Stimulated activated naive CD8-positive, alpha-beta T cell treated with anti-CD3 and anti-CD28 coated beads, Interleukin-15, amount 100 ng/mL, for 72 hours (primary cell): ENCODE results near the gene HTRA2.
"Not testable (repeated sequence)": the region's sequence is repeated elsewhere in the genome, so short reads cannot be mapped to it uniquely, and the experiment has no call there.

ENCODE experiments used
- ATAC-seq: fragments of 150-1000 bp; cut with Tn5 transposase; 2 replicates; pipeline ENCODE4 v1.10.0; 2021; ENCODE audit warnings: mild to moderate bottlenecking, moderate library complexity
- DNase-seq, 2 donors: peaks; one replicate each; pipeline ENCODE4 v3.0.0; 2021 to 2022
- H3K27ac Mint-ChIP-seq, 2 donors: one replicate each; pipeline ENCODE4 v1.8.0; 2022; ENCODE audit warnings: mild to moderate bottlenecking in 2 of 2, mixed read lengths in 2 of 2, moderate library complexity in 2 of 2
- H3K27me3 Mint-ChIP-seq: one replicate; pipeline ENCODE4 v1.8.0; 2022; ENCODE audit warnings: mixed read lengths
- H3K4me1 Mint-ChIP-seq: one replicate; pipeline ENCODE4 v1.8.0; 2022; ENCODE audit warnings: mild to moderate bottlenecking, mixed read lengths
- H3K4me3 Mint-ChIP-seq, 2 donors: one replicate each; pipeline ENCODE4 v1.8.0; 2022; ENCODE audit warnings: mild to moderate bottlenecking in 2 of 2, mixed read lengths in 2 of 2, moderate library complexity in 1 of 2
- H3K9me3 Mint-ChIP-seq, 2 donors: one replicate each; pipeline ENCODE4 v1.8.0; 2022; ENCODE audit warnings: mixed read lengths in 2 of 2

The HTRA2 gene

DNA sequence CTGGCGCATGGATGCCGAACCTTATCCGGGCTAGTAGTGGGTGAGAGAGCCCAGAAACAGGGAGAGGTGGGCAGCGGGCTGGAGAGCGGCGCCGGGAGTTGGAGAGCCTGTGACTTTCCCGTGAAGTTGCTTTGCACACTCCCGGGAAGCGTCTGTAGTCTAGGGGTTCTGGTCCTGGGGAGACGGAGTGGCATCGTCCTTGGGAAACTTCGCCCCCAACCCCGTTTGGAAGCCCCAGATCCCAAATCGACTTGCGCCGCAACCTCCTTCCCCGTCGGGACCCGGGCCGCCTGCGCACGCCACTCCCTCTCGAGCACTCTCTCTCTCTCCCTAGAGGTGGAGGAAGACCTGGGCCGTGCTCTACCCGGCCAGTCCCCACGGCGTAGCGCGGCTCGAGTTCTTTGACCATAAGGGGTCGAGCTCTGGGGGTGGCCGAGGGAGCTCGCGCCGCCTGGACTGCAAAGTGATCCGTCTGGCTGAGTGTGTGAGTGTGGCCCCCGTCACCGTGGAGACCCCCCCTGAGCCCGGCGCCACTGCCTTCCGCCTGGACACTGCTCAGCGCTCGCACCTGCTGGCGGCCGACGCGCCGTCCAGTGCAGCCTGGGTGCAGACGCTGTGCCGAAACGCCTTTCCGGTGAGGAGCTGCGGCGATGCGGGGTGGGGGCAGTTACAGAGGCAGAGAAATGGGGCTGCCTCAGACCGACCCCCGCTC lies 25.2 kb downstream of the HTRA2 start:
- H3K4me3 Mint-ChIP-seq, result peak overlapping the region; percentile 88 to 89
- ATAC-seq, result peak; percentile 55
- DNase-seq, result peak; percentile 39 to 40
- peak overlapping the region; percentile 84 to 95 for H3K27ac Mint-ChIP-seq
- H3K27me3 Mint-ChIP-seq, result peaks cover 34% of the 10 kb centered on the region
- no peaks in the 10 kb centered on the region for H3K9me3 Mint-ChIP-seq
- H3K4me1 Mint-ChIP-seq, result peaks cover 23% of the 10 kb centered on the region

DNA sequence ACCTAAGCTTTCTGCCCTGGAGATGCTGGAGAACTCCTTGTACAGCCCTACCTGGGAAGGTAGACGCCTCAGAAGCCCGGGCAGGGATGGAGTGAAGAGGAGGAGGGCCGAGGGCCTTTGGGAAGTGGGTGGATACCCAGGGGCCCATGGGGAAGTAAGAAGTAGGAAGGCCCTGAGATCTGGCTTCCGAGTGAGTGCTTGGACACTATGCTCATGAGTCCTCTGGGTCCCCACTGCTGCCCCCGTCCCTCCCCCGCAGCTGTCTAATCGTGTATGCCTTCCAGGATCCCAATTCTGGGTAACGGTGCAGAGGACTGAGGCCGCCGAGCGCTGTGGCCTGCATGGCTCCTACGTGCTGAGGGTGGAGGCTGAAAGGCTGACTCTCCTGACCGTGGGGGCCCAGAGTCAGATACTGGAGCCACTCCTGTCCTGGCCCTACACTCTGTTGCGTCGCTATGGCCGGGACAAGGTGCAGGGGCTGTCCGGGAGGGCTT lies 25.9 kb downstream of the HTRA2 start:
- peak overlapping the region; percentile 88 to 89 for H3K4me3 Mint-ChIP-seq
- ATAC-seq, result no peak
- H3K27me3 Mint-ChIP-seq, result peaks cover 34% of the 10 kb centered on the region
- H3K27ac Mint-ChIP-seq, result peak overlapping the region in 1 of 2 donors; percentile 95
- peaks cover 27% of the 10 kb centered on the region for H3K4me1 Mint-ChIP-seq
- no peaks in the 10 kb centered on the region for H3K9me3 Mint-ChIP-seq
- no peak for DNase-seq

DNA sequence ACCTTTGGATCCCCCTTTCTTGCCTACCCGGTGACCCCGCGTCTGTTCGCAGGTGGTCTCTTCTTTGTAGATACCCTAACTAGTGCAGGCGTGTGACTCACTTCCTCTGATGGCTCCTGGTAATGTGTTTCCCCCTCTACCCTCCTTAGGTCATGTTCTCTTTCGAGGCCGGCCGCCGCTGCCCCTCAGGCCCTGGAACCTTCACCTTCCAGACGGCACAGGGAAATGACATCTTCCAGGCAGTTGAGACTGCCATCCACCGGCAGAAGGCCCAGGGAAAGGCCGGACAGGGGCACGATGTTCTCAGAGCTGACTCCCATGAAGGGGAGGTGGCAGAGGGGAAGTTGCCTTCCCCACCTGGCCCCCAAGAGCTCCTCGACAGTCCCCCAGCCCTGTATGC lies 26.4 kb downstream of the HTRA2 start:
- H3K27me3 Mint-ChIP-seq, result peaks cover 34% of the 10 kb centered on the region
- ATAC-seq (no peak), DNase-seq (no peak)
- H3K27ac Mint-ChIP-seq, result no peak overlapping the region
- H3K9me3 Mint-ChIP-seq, result no peaks in the 10 kb centered on the region
- peaks cover 28% of the 10 kb centered on the region for H3K4me1 Mint-ChIP-seq
- H3K4me3 Mint-ChIP-seq, result peak overlapping the region; percentile 88 to 89

DNA sequence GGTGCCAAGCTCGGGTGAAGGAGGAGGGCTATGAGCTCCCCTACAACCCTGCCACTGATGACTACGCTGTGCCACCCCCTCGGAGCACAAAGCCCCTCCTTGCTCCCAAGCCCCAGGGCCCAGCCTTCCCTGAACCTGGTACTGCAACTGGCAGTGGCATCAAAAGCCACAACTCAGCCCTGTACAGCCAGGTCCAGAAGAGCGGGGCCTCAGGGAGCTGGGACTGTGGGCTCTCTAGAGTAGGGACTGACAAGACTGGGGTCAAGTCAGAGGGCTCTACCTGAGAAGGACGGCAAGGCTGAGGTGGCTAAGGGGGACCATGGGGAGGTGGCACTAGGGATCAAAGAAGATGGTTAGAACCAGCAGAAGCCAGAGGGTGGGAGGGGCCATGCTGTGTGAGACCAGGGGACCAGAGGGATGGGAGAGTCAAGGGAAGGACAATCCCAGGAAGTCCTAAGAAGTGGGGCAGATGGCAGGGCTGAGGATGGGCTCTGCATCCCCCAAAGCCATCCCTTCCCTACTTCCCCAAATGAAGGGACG lies 27.2 kb downstream of the HTRA2 start:
- peaks cover 34% of the 10 kb centered on the region for H3K27me3 Mint-ChIP-seq
- ATAC-seq (no peak), DNase-seq (no peak)
- H3K9me3 Mint-ChIP-seq, result no peaks in the 10 kb centered on the region
- H3K27ac Mint-ChIP-seq, result no peak overlapping the region
- H3K4me3 Mint-ChIP-seq, result no peak overlapping the region
- peaks cover 28% of the 10 kb centered on the region for H3K4me1 Mint-ChIP-seq

DNA sequence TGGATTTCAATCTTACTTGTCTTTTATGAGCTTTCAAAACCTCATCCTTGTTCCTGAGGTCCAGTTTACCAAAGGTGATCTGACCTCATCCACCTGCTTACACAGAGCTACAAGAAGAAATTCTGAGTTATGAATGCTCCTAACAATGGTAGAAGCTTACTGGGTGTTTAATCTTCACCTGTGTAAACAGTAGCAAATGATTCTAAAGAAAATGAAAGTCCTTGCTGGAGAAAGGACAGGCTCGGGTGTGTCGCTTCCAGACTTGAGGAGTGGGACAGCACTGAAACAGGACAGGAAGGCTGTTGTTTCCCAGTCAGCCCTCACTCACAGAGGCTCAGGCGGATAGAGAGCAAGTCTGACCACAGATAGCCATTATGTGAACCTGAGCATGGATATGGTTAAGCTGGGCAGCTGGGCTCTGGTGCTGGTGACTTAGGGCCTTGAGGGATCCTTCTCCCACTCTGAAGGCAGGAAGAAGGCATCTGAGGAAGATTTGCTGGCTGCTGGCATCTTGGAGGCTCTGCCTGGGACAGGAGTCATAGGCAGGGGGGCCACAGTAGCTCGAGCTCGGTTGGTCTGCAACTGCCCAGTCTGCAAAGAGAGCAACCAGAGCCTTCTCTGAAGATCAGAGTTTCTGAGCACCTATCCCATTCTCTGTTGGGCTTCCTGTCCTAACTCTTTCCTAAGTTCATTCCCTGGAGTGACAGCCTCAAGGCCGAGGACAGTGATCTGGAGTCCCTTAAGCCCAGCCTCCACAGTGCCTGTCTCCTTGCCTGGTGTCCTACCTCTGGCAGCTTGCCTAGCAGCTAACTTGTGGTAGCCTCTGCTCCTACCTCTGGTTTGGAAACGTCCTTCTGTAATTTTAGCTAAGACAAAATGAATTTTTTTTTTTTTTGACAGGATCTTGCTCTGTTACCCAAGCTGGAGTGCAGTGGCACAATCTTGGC lies 28.8 kb downstream of the HTRA2 start:
- ATAC-seq, result no peak

DNA sequence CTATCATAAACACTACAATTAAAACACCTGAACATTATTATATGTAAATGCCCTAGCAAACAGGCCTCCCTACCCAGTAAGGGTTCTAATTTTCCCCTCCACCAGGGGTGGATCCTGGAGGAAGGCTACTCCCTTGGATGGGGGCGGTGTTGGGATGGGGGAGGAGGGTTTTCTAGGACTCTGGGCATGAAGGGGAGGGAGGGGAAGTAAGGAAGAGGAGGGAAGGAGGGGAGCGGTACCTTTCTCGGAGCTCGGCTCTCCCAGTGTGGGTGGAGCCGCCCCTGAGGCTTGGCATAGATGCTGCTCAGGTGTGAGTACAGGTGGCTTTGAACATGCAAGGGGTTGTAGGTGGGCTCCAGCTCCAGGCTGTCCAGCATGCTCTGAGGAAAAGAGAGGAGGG lies 30.2 kb downstream of the HTRA2 start:
- Mint-ChIP-seq H3K9me3 (no peaks in the 10 kb centered on the region), H3K27ac (no peak overlapping the region), H3K4me3 (no peak overlapping the region), H3K4me1 (peaks cover 30% of the 10 kb centered on the region), H3K27me3 (peaks cover 42% of the 10 kb centered on the region)
- ATAC-seq (no peak), DNase-seq (no peak)

More for the DNA sequence above, 28.8 kb downstream of the HTRA2 start:
- DNase-seq, result no peak
- Mint-ChIP-seq H3K4me1 (peaks cover 33% of the 10 kb centered on the region), H3K27ac (no peak overlapping the region), H3K4me3 (no peak overlapping the region), H3K9me3 (no peaks in the 10 kb centered on the region), H3K27me3 (peaks cover 34% of the 10 kb centered on the region)

DNA sequence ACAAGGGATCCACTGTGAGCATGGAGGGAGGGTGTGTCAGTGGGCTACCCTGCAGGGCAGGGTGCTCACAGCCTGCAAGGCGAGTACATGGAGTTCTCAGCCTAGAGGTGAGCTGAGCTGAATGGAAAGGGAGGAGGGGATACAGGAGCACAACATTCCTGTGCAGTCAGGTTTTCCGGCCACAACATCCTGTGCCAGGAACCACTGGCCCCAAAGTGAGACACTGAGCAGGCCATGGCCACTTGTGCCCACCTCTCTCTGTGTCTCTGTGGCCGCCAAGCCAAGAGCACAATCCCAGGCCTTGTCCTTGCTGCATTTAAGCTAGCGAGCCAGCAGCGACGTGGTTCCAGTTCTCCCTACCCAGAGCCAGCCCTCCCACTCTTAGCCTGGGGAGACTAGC lies 30.9 kb downstream of the HTRA2 start:
- H3K4me1 Mint-ChIP-seq, result peaks cover 27% of the 10 kb centered on the region
- H3K27me3 Mint-ChIP-seq, result peaks cover 42% of the 10 kb centered on the region
- H3K9me3 Mint-ChIP-seq, result no peaks in the 10 kb centered on the region
- H3K27ac Mint-ChIP-seq, result peak overlapping the region; percentile 21 to 28
- peak; percentile 27 for ATAC-seq
- DNase-seq, result no peak
- no peak overlapping the region for H3K4me3 Mint-ChIP-seq

DNA sequence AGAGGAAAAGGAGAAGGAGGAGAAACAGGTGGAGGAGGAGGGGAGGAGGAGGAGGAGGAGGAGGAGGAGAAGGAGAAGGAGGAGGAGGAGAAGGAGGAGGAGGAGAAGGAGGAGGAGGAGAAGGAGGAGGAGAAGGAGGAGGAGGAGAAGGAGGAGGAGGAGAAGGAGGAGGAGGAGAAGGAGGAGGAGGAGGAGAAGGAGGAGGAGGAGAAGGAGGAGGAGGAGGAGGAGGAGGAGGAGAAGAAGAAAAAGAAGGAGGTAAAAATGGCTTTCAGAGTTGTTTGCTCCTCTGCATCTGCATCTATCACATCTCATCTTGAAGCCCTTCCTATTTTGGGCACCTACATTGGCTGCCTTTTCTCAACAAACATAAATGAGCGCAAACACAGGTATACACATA lies 31.3 kb downstream of the HTRA2 start:
- H3K4me3 Mint-ChIP-seq, DNase-seq, H3K9me3 Mint-ChIP-seq, H3K27ac Mint-ChIP-seq, ATAC-seq: not testable (repeated sequence)
- H3K4me1 Mint-ChIP-seq, result peaks cover 27% of the 10 kb centered on the region
- H3K27me3 Mint-ChIP-seq, result peaks cover 42% of the 10 kb centered on the region

DNA sequence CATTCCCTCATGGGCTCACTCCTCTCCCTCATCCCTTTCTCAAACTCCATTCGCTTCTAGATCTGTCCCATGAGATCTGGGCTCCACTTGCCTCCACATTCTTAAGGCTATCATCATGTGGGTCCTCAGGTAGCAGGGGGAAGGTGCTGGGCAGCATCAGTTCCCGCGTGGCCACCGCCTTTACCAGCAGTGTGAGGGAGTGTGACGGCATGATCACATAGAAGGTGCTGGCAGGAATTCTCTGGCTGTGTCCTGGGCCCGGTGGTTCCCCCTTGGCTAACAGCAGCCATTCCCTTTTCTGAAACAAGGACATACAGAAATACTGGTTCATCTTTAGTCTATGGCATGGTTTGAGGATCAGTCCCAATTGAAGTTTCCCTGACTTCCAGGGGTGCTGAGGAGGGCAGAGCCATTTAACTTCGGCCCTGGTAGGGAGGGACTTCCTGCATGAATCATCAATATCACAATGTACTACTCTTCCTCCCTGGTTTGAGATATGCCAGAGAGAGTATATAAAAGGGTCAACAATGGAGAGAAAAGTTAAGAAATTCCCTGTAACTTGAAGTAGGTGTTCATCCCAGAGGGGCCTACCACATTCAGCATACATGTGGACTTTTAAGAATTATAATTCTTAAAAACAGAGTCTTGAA lies 32.5 kb downstream of the HTRA2 start:
- Mint-ChIP-seq H3K4me1 (peaks cover 31% of the 10 kb centered on the region), H3K27me3 (peaks cover 42% of the 10 kb centered on the region), H3K9me3 (no peaks in the 10 kb centered on the region), H3K27ac (peak overlapping the region in 1 of 2 donors; percentile 56), H3K4me3 (no peak overlapping the region)
- ATAC-seq, result no peak
- no peak for DNase-seq

DNA sequence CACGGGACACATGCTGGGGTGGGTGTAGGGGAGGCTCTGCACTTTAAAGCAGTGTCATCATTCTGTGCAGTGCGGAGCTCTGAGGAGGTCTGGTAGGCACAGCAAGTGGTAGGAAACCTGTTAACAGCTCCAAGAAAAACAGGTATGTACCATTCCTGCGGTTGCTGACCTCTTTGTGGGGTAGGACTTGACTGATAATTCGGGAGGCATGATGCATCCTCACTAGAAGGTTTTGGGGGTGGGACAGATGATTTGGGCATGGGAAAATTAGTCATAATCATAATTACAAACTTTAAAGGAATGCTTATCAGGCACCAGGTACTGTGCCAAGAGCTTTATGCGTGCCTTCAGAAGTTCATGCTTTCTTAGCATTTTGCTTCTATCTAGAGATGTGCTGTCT lies 34.5 kb downstream of the HTRA2 start:
- DNase-seq (no peak), ATAC-seq (no peak)
- Mint-ChIP-seq H3K4me1 (peaks cover 42% of the 10 kb centered on the region), H3K9me3 (no peaks in the 10 kb centered on the region), H3K27me3 (peaks cover 42% of the 10 kb centered on the region), H3K4me3 (no peak overlapping the region), H3K27ac (no peak overlapping the region)

DNA sequence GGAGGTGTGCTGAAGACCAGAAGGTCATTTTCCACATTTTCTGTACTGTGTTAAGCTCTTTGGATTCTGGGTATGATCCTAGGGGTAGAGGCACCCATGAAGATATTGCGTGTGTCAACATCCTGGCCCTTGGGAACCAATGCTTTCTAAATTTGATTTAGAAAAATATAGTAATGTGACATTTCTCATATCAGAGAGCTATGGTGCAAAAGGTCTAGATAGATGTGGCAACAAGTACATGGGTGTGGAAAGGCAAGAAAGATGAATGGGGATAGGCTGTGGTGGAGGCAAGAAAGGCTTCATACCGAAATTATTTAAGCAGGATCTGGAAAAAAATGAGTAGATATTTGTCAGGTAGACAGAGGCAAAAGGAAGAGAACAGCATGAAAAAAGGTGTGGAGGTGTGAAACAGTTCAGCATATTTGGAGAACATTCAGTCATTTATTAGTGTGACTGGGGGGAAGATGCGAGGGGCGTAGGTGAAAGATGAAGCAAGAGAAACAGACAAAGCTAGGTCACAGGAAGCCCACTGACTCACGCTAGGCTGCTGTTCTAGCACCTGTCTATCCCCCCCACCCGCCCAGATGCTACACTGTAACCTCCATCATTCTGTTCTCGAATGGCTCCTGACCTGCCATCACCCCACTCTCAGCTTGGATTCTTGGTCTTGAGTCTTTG lies 36.5 kb downstream of the HTRA2 start:
- Mint-ChIP-seq H3K27ac (peak overlapping the region; percentile 37 to 90), H3K9me3 (no peaks in the 10 kb centered on the region), H3K27me3 (peaks cover 27% of the 10 kb centered on the region), H3K4me3 (peak overlapping the region; percentile 44 to 57), H3K4me1 (peaks cover 39% of the 10 kb centered on the region)
- no peak for DNase-seq
- peak; percentile 41 for ATAC-seq

DNA sequence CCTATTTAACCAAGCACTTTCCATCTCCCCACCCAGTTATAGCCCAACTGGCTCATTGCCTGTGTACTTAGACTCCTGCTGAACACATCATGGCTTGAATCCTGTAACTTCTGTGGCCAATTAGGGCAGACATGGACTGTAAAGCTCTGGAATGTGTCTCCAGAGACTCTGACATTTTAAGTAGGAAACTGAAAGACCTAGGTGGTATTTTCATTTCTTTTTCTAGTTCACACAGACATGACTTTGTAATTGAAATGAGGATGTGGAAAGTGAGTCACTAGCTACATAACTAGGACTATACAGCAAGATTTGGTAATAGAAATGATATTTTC lies 37.0 kb downstream of the HTRA2 start:
- Mint-ChIP-seq H3K27ac (peak overlapping the region; percentile 37 to 90), H3K27me3 (peaks cover 22% of the 10 kb centered on the region), H3K9me3 (no peaks in the 10 kb centered on the region), H3K4me3 (peak overlapping the region; percentile 44 to 57), H3K4me1 (peaks cover 39% of the 10 kb centered on the region)
- DNase-seq (no peak), ATAC-seq (peak; percentile 71)

DNA sequence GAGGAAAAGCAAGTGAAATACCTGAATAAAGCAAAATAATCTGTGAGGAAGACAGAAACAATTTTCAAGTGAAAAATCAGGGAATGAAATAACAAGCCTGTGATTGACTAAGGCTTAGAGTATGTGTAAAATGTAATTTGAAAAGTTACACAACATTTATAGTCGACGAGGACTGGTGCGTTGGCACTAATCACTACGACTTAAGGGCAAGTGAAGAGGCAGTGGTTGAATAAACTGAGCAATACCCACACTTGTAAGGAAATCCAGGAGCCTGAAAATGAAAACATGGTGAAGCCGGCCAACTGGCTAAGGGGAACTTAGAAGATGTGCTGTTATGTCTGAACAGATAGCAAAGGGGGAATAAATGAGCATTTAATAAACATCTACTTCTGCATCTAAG lies 38.1 kb downstream of the HTRA2 start:
- Mint-ChIP-seq H3K9me3 (no peaks in the 10 kb centered on the region), H3K27me3 (peaks cover 10% of the 10 kb centered on the region), H3K27ac (no peak overlapping the region), H3K4me1 (peaks cover 32% of the 10 kb centered on the region), H3K4me3 (no peak overlapping the region)
- DNase-seq, result no peak
- ATAC-seq, result no peak

DNA sequence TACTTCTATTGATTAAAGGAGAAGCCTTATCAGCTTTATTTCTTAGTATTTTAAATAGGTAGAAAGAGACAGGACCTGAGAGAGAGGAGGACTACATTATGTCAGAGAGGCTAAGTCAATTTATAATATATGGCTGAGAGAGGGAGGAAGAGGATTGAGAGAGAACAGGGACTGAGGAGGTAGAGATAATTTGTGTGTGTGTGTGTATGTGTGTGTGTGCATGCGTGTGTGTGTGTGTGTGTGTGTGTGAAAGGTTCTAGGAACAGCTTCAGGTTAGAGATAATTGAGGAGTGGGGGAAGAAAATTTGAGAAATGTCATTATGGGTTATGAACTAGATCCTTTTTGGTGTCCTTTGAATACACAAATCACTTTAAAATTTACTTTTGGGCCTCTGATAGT lies 40.0 kb downstream of the HTRA2 start:
- peaks cover 44% of the 10 kb centered on the region for H3K4me1 Mint-ChIP-seq
- H3K9me3 Mint-ChIP-seq, result peaks cover 3 to 4% of the 10 kb centered on the region in 2 donors
- DNase-seq (no peak), ATAC-seq (no peak)
- no peak overlapping the region for H3K27ac Mint-ChIP-seq
- no peaks in the 10 kb centered on the region for H3K27me3 Mint-ChIP-seq
- no peak overlapping the region for H3K4me3 Mint-ChIP-seq

DNA sequence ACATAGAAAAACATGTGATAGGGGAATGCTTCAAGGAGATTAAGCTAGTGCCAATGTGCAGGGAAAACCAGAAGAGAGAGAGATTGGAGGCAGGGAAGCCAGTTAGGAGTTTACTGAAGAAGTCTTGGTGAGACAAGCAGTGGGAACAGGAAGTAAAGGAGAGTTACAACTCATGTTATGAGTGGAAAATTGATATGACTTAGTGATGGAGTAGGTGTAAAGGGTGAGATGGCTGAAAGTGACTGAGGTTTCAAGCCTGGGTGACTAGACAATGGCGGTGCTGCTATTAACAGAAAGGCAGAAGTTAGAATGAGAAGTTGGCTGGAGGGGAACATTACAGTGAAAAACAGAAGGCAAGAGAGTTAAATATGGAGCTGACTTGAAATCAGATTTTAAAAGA lies 41.3 kb downstream of the HTRA2 start:
- DNase-seq, result no peak
- Mint-ChIP-seq H3K4me3 (no peak overlapping the region), H3K27ac (no peak overlapping the region), H3K9me3 (peaks cover 5 to 7% of the 10 kb centered on the region in 2 donors), H3K4me1 (peaks cover 40% of the 10 kb centered on the region), H3K27me3 (peaks cover under 1% of the 10 kb centered on the region)
- peak; percentile 84 for ATAC-seq
